SU-DHL-6 (cell line): Measurements from ENCODE around the gene H2AZ1.

Experiments used
- H2AFZ ChIP-seq: fragments of 200-600 bp; sonication (generic); 2 replicates; pipeline ENCODE4 v1.6.1; 2014; ENCODE audit warnings: low read depth, mild to moderate bottlenecking, moderate library complexity, mixed read lengths, antibody characterized with exemption, low read length; ENCODE audit not compliant: severe bottlenecking
- H3F3A ChIP-seq: fragments of 200-600 bp; shearing (Covaris generic); 2 replicates; pipeline ENCODE4 v1.6.0; 2016; ENCODE audit warnings: antibody characterized with exemption, mild to moderate bottlenecking; ENCODE audit not compliant: insufficient read depth
- H3K27ac ChIP-seq: fragments of 200-600 bp; sonication (generic); 2 replicates; pipeline ENCODE4 v1.5.1; 2016; ENCODE audit warnings: low read depth, mild to moderate bottlenecking, low read length, moderate library complexity, mixed read lengths
- H3K27me3 ChIP-seq: fragments of 200-600 bp; sonication (generic), shearing (Covaris generic); 2 replicates; pipeline ENCODE4 v1.6.0; 2014; ENCODE audit warnings: mild to moderate bottlenecking, low read length
- H3K36me3 ChIP-seq: fragments of 200-600 bp; sonication (generic); 2 replicates; pipeline ENCODE4 v1.6.1; 2014; ENCODE audit warnings: mild to moderate bottlenecking, low read length, mixed read lengths
- H3K4me2 ChIP-seq: fragments of 300-600, 200-600 bp; shearing (Covaris generic), sonication (generic); 2 replicates; pipeline ENCODE4 v1.6.0; 2014; ENCODE audit warnings: low read length, low read depth, mild to moderate bottlenecking; ENCODE audit not compliant: poor library complexity, severe bottlenecking
- H3K4me3 ChIP-seq: fragments of 200-600 bp; sonication (generic); 2 replicates; pipeline ENCODE4 v1.5.1; 2014; ENCODE audit warnings: antibody characterized with exemption, low read length, mild to moderate bottlenecking, mixed read lengths; ENCODE audit not compliant: insufficient read depth, poor library complexity, severe bottlenecking
- H3K79me2 ChIP-seq: fragments of 200-600 bp; sonication (generic); 2 replicates; pipeline ENCODE4 v1.6.1; 2014; ENCODE audit warnings: mild to moderate bottlenecking, low read length, moderate library complexity; ENCODE audit not compliant: insufficient read depth
- H3K9ac ChIP-seq: fragments of 200-600 bp; sonication (generic); 2 replicates; pipeline ENCODE4 v1.7.0; 2014; ENCODE audit warnings: mild to moderate bottlenecking, low read length
- H3K9me2 ChIP-seq: fragments of 200-600 bp; sonication (generic); replicated peaks from 2 replicates; pipeline ENCODE4 v1.6.1; 2014; ENCODE audit warnings: low read length; ENCODE audit not compliant: insufficient read depth
- H3K9me3 ChIP-seq: fragments of 200-600 bp; sonication (generic); 2 replicates; pipeline ENCODE4 v1.6.1; 2014; ENCODE audit warnings: low read length, mixed read lengths; ENCODE audit not compliant: insufficient read depth
- H4K20me1 ChIP-seq: fragments of 200-600 bp; sonication (generic); 2 replicates; pipeline ENCODE4 v1.6.1; 2014; ENCODE audit warnings: low read depth, mild to moderate bottlenecking, antibody characterized with exemption, low read length, moderate library complexity, mixed read lengths
- CTCF ChIP-seq: fragments of 200-600 bp; sonication (generic); IDR thresholded peaks from one replicate; pipeline ENCODE4 v1.5.1; 2017; ENCODE audit warnings: antibody characterized with exemption, mild to moderate bottlenecking, low read length, moderate library complexity; ENCODE audit not compliant: insufficient read depth, poor library complexity, severe bottlenecking
- EZH2phosphoT487 ChIP-seq: fragments of 200-600 bp; sonication (generic), shearing (Covaris generic); conservative IDR thresholded peaks from 2 replicates; pipeline ENCODE4 v1.6.1; 2018; ENCODE audit warnings: mild to moderate bottlenecking, antibody characterized with exemption, low read length, moderate library complexity, mixed read lengths

H2AZ1 gene

GRCh38 chr4:99949999-99950912, at the start of gene H2AZ1:
H2AZ1 (minus strand) TSS chr4:99950275; CDS start chr4:99950170, 105 bp downstream.
- Histone ChIP-seq H3K4me3 (peak within 1 kb of the TSS; percentile 80), H3K9me3 (no peaks in the 10 kb centered on the region), H3F3A (peaks cover 28% of the 10 kb centered on the region), H3K9me2 (no peaks in the 10 kb centered on the region), H3K27me3 (no peaks in the 10 kb centered on the region), H3K79me2 (peaks cover 25% of the 10 kb centered on the region), H3K27ac (peak within 1 kb of the TSS; percentile 92), H3K4me2 (peak within 1 kb of the TSS; percentile 90), H4K20me1 (no peaks in the 10 kb centered on the region), H3K36me3 (peaks cover 12% of the 10 kb centered on the region), H3K9ac (peak within 1 kb of the TSS; percentile 91), H2AFZ (peak within 1 kb of the TSS; percentile 79)
- TF ChIP-seq CTCF (no peak), EZH2phosphoT487 (no peak)

- Histone ChIP-seq H4K20me1 (no peaks in the 10 kb centered on the region), H3K4me2 (no peak overlapping the region), H3K9me3 (no peaks in the 10 kb centered on the region), H3K36me3 (no peaks in the 10 kb centered on the region), H3K27ac (no peak overlapping the region), H2AFZ (no peak overlapping the region), H3K4me3 (no peak overlapping the region), H3K27me3 (no peaks in the 10 kb centered on the region), H3K79me2 (no peaks in the 10 kb centered on the region), H3F3A (no peaks in the 10 kb centered on the region), H3K9me2 (no peaks in the 10 kb centered on the region), H3K9ac (no peak overlapping the region)
- TF ChIP-seq EZH2phosphoT487 (no peak), CTCF (peak; percentile 18)
These were observed 48.2 kb upstream of the H2AZ1 start for GRCh38 chr4:99998062-99998867.

GRCh38 chr4:99991741-99992140, 41.7 kb upstream of the H2AZ1 start:
- Histone ChIP-seq H2AFZ (no peak overlapping the region), H3K9me2 (no peaks in the 10 kb centered on the region), H3K9me3 (no peaks in the 10 kb centered on the region), H3K4me2 (no peak overlapping the region), H3K9ac (no peak overlapping the region), H4K20me1 (no peaks in the 10 kb centered on the region), H3K27me3 (no peaks in the 10 kb centered on the region), H3K36me3 (no peaks in the 10 kb centered on the region), H3K79me2 (no peaks in the 10 kb centered on the region), H3K4me3 (no peak overlapping the region), H3F3A (no peaks in the 10 kb centered on the region), H3K27ac (no peak overlapping the region)
- TF ChIP-seq EZH2phosphoT487 = no peak
- no peak for TF ChIP-seq CTCF
